NCI-H510A treated with DMSO at 0.1 percent for 48 hours (cell line): Measurements from ENCODE around the gene PFKFB3.
"Not testable (repeated sequence)": the region's sequence is repeated elsewhere in the genome, so short reads cannot be mapped to it uniquely, and the experiment has no call there.

Source experiments
- DNase-seq: peaks from one replicate; lab custom pipeline; 2025; lab: John Stamatoyannopoulos, UW

Gene PFKFB3

DNA sequence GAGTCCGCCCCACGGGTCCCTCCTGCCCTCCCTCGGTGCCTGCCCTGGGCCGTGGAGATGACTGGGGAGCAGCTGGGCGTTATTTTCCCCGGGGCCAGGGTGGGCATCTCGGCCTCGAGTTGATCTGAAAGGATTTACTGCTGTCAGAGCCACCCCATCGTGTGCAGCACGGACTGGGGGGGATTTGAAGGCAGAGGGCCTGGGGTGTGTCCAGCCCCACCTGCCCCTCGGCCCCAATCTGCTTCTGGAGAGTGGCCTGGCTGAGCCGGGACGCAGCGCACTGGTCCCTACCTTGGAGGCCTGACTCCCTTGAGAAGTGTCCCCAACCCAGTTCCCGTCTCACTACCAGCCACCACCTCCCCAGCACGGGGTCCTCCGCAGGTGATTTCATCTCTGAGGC is 24.2 kb upstream of the PFKFB3 start:
- no peak for DNase-seq

DNA sequence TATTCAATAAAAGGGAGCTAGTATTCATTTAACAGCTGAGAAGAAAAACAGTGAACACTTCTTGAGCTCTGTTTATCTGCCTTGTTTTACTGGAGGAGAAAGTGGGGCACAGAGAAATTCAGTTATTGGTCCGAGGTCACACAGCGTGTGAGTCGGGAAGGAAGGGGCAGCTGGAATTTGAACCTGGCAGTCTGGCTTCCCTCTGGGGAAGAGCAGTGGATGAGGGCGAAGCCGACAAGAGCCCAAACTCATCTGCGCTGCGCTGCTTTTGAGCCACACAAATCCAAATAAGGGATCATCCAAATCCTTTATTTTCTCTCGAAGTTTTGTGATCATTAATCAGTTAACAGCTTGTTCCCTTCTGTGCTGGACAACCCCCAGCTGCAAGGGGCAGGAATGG is 23.7 kb upstream of the PFKFB3 start:
- DNase-seq = no peak

DNA sequence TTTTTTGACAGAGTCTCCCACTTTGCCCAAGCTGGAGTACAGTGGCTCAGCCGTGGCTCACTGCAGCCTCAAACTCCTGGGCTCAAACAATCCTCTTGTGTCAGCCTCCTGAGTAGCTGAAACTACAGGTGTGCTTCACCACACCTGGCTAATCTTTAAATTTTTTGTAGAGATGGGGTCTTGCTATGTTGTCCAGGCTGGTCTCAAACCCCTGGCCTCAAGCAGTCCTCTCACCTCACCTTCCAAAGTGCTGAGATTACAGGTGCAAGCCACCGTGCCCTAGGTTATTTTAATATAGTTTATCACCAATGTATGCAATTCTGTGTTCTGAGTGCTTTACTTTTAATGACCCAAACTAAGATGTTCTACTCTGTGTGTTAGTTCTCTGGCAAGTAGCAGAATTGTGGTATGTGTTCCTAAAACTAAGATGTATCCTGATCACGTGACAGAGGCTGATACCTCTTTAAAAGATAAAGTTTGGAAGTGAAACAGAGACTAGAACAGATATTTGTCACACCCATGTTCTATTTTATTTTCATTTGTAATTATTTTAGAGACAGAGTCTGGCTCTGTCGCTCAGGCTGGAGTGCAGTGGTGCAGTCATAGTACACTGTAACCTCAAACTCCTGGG is 22.1 kb upstream of the PFKFB3 start:
- DNase-seq = no peak

DNA sequence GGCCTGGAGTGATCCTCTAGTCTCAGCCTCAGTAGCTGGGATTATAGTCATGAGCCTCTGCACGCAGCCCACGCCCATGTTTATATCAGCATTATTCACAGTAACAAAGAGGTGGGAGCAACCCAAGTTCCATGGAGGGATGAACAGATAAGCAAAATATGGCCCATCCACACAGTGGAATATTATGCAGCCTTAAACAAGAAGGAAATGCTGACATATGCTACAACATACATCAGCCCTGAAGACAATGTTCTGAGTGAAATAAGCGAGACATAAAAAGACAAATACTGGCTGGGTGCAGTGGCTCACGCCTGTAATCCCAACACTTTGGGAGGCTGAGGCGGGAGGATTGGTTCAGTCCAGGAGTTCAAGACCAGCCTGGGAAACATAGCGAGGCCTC is 21.5 kb upstream of the PFKFB3 start:
- DNase-seq = no peak

DNA sequence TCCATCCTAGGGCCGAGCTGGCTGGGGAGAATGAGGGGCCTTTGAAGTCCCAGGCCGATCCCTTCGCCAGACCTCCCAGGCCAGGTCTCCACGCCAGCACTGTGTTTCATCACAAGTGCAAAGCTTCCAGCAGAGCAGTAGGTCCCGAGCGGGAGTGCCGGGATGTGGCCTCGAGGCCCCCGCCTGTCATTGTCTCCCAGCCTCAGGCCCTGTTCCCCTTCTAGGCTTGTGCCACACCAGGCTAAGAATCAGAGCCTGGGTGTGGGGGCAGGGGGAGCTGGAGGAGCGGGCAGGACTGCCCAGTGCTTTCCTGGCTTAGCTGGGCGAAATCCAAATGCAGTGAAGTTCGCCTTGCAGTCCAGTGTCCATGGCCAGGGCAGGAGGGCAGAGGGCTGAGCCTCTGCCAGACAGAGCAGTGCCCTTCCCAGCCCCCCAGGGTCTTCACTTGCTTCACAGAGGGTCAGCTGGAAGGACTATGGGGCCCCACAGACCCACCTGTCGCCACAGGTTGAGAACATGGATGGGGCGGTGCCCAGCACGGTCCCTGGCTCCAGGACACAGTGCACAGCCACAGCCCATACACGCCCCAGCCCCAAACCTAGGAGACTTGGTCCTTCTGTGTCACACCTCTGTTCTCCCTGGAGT is 20.2 kb upstream of the PFKFB3 start:
- DNase-seq = no peak

DNA sequence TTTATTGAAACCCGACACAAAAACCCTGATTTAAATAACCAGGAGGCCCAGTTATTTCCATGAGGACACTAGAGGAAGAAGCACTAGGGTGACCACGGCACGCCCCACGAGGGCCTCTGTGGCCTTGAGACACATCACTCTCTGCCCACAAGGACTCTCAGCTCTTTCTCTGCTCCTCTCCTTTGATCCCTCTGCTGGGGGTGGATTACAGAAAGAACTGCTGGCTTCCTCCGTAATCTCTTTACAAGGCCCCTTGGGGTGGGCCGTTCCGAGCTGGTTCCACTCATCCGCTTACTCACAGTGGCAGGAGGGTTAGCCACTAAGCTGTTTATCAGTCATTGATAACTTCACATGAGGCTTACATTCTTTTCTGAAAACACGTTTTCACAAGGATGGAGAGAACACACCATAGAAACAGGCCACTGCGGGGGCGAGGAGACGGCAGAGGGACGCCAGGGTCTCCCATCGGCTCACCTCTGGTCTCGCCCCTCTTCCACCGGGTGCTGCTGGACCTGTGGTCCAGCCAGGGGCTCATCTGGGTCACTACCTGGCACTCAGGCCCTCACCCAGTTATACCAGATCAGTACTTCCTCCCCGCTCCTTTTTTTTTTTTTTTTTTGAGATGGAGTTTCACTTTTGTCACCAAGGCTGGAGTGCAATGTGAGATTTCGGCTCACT is 17.6 kb upstream of the PFKFB3 start:
- DNase-seq = no peak

DNA sequence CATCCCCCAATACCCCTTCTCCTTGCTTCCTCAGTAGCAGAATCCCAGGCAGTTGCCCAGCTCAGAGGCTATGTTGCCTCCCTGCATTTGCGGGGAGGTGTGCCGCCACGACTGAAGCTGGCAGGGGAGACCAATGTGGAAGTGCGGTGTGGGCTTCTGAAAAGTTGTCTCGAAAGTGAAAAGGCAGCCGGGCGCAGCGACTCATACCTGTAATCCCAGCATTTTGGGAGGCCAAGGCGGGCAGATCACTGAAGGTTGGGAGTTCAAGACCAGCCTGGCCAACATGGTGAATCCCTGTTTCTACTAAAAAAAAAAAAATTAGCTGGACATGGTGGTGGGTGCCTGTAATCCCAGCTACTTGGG is 15.9 kb upstream of the PFKFB3 start:
- DNase-seq = no peak

DNA sequence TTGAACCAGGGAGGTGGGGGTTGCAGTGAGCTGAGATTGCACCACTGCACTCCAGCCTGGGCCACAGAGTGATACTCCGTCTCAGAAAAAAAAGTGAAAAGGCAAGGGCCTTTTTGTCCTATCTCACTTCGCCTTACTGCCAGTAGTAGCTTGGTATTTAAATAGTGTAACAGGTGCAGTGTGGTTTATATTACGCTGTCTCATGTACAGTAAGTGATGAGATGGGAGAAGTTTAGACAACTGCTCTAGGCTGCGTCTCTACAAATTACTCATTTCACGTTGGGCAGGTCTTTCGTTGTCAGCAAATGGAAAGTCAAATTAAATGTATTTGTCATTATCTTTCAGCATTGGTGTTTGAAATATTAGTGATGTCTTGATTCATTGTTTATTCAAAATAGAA is 15.5 kb upstream of the PFKFB3 start:
- DNase-seq = no peak

DNA sequence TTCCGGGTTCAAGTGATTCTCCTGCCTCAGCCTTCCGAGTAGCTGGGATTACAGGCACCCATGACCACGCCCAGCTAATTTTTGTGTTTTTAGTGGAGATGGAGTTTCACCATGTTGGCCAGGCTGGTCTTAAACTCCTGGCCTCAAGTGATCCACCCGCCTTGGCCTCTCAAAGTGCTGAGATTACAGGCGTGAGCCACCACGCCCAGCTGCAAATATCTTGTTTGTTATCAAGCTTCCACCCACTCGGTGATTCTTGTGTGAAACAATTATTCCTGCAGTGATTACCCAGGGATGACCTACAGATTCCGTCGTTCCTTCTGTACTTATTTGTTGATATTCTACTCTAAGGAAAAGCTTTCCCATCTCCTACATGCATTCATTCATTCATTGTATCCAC is 12.7 kb upstream of the PFKFB3 start:
- DNase-seq = not testable (repeated sequence)

DNA sequence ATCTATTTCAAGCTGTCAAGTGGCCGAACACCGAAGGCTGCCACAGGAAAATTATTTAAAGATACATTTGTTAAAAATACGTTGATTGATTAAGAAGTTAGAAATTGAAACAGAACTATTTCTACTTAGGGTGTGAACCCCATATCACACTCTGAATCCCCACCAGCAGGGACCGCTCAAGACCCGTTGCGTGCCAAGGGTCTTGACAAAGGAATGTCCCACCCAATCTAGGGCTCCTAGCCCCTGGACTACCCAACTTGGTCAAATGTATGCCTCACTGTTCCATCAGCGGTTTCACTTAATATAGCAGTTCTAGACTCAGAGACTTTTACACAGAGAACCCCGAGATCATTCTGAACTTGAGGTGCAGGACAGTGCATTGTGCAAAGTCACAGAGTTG is 11.6 kb upstream of the PFKFB3 start:
- DNase-seq = no peak

DNA sequence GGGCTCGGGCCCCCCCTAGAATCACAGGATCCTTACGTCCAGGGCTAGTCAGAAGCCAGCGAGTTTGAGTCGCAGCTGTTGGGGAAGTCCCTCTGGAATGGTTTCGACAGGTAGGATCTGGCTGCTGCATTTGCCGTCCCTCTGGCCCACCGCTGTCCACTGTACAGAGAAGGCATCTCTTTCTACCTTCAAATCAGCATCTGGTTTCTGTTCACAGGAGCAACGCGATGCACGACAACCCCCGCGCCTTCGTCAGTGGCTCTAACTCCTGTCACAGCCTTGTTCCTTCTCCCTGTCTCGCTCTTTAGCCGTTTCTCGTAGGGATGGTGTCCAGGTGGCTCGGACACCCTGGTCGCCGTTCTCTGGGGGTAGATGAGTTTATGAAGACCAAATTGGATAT is 11.2 kb upstream of the PFKFB3 start:
- DNase-seq = no peak

DNA sequence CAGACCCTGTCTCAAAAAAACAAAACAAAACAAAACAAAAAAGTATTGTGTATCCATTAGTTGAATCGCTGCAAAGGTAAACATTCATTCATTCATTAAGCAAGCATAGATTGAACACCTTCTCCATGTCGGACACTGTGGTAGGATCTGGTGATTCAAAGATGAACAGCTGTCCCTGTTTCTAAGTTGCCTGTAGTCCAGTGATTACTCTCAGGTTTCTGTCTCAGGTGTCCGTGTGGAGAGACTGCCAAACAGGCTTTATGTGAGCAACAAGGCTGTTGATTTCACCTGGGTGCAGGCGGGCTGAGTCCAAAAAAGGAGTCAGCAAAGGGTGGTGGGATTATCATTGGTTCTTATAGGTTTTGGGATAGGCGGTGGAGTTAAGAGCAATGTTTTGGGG is 9.4 kb upstream of the PFKFB3 start:
- not testable (repeated sequence) for DNase-seq

DNA sequence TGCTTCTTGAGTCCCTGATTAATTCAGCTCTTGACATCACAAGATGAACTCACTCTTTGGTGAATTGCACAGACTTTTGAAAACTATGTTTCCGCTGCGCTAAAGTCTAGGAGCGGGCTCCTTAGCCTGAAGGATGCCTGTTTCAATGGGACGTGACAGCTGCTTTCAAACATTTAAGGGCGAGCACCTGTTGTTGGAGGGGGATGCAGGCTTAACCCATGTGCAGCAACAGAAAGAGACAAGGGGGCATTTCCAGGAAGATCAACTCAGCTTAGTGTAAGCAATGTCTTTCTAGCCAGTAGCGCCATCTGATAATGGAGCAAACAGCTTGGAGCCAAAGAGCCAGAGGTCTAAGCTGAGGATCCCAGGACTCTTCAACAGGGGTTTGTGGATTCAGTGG is 8.4 kb upstream of the PFKFB3 start:
- no peak for DNase-seq

DNA sequence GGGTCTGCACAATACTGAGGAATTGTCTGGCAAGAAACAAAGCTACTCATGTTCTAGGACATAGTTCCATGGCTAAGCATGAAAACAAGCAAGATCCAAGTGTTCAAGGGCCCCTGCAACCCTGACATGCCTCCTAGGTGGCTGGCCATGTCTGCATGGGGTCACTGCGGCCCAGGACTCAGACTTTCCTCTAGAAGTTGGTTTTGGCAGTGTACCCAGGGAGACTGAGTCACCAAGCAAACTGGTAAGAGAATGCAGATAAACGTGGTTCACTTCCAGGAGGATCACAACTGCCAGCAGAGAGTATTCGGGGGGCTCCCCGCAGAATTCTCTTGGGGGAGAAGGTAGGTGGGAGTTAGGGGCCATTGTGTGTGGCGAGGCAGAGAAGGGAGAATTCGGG is 7.4 kb upstream of the PFKFB3 start:
- DNase-seq = no peak

DNA sequence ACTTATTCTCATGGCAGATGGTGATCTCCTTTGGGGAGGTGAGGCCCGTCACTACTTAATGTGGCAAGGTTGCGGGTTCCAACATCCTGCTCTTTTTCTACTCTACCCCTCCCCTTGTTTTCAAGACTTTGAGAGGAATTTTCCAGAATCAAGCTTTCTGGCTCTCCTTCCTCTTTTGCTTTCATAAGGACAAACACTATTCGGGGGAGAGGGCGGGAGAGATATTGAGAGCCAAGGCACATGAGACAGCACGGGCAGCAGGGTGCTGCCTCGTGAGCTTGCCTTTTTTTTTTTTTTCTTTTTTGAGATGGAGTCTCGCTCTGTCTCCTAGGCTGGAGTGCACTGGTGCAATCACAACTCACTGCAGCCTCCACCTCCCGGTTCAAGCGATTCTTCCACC is 6.9 kb upstream of the PFKFB3 start:
- DNase-seq = no peak

DNA sequence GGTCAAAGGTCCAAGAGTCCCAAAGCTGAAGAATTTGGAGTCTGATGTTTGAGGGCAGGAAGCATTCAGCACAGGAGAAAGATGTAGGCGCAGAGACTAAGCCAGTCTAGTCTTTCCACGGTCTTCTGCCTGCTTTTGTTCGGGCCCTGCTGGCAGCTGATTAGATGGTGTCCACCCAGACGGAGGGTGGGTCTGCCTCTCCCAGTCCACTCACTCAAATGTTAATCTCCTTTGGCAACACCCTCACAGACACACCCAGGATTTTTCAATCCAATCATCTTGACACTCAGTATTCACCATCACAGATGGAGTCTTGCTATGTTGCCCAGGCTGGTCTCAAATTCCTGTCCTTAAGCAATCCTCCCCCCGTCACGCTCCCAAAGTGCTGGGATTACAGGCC is 6.2 kb upstream of the PFKFB3 start:
- not testable (repeated sequence) for DNase-seq

DNA sequence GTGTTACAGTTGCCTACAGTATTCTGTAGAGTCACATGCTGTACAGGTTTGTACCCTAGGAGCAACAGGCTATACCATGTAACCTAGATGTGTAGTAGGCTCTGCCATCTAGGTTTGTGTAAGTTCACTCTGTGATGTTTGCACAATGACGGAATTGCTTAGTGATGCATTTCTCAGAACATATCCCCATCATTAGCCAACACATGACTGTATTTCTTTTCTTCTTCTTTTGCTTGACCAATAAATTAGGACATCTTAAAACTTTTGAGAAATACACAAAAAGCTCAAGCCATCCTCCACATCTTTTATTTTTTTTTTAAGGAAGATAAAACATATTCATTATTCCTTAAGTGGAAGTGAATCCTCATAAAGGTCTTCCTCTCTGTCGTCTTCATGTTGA is 5.4 kb upstream of the PFKFB3 start:
- no peak for DNase-seq

DNA sequence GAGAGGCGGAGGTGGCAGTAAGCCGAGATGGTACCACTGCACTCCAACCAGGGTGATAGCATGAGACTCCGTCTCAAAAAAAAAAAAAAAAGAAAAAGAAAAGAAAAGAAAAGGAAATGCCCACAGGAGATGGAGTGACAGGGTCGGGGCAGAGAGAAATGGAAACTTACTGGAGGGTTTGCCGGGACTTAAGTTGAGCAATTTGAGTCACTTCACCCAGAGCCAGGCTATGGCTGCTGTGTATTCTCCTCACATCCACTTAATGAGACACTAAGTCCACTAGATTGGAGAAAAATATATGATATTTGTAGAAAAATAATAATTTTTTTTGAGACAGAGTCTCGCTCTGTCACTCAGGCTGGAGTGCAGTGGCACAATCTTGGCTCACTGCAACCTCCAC is 4.6 kb upstream of the PFKFB3 start:
- DNase-seq = no peak

DNA sequence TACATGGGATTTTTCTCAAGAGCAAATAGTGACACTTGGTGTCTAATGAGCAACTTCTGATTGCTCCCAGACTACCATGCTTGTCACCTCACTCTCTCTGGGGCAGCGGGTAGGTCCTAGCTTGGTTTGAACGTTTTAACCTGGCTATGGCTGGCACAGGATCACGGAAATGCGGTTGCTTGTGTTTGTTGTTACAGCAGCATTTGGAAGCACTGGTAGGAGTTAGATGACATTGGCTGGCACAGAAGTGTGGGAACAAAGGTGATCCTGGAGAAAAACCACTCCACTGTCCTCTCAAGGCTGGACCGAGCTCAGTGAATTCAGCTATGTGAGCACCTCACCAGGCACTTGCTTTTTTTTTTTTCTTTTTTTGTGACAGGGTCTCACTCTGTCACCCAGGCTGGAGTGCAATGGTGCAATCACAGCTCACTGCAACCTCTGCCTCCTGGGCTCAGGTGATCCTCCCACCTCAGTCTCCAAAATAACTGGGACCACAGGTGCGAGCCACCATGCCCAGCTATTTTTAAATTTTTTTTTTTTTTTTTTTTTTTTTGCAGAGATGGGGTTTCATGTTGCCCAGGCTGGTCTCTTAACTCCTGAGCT is 3.5 kb upstream of the PFKFB3 start:
- DNase-seq = no peak

DNA sequence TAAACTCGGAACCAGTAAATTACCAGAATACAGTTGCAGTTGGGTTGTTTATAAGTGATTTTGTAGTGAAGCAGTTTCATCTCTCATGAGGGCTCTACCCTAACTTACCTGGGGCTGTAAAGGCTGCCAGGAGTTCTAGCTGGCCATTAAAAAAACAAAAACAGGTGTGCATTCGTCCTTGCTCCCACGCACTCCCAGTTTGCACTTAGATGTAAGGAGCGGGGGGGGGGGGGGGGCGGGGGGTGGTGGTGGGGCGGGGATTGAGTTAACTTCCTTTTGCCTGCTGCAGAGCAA is 2.3 kb upstream of the PFKFB3 start:
- no peak for DNase-seq

DNA sequence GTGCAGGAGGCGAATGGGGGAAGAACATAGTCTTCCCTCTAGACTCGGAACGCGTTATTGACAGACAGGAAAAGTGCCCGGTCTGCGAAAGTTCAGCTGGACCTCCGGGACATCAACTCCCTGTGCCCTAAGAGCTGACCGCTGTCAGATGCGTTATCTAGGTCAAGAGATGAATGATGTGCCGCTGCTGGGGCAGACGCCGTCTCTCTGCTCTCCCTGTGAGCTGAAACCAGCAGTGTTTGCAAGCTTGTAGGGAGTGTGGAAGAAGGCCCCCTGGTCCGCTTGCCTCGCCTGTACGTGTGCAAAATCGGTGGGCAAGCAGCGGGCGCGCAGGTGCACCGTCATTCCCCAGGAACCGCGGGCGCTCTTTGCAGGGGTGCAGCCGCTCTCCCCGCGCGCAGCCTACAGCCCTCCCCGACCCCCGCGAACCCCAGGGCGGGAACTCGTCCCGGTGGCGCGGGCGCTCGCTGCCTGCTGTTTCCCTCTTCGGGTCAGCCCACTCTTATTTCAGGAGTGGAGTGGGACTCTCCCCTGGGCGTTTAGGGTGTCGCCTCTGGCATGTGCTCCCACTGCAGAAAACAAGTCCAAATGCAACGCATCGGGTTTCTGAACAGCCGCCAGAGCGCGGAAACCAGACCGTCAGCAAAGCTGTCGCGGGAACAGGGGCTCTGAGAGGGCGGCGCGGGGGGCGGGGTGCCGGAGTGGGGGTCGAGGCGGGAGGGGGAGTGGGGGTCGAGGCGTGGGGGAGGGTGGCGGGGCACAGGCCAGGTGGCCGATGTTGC is 1.8 kb upstream of the PFKFB3 start:
- DNase-seq = no peak

DNA sequence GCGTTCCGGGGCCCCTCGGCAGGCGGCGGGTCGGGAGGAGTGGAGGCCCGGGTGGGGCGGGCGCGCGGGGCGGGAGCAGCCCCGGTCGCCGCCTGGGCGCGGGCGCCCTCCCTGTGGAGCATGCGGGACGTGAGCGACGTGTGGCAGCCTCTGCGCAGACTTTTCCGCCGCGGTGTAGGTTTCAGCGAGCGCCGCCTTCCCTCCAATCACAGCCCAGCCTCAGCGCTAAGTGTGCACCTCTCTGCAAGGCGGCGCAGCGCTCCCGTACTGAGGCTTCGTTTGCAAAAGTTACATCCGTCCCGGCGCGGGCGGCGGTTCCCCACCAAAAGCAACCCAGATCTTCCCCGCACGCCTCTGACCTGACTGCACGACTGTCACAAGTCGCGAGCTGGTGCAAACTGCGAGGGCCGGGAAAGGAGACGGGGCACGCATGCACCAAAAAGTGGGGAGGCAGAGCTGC is 1.2 kb upstream of the PFKFB3 start:
- no peak for DNase-seq
